SK-N-SH treated with all-trans-retinoic acid at 6 μM for 48 hours (cell line): ENCODE measurements around the gene ONECUT3.

Experiments used
- ARNTL ChIP-seq: fragments of 450-650 bp; formaldehyde crosslinking; IDR thresholded peaks from 2 replicates; pipeline ENCODE4 v1.5.0; 2020; ENCODE audit warnings: low read depth, mild to moderate bottlenecking, moderate library complexity, borderline replicate concordance
- BACH2 ChIP-seq: fragments of 250-450 bp; sonication (Bioruptor Pico); IDR thresholded peaks from 2 replicates; pipeline ENCODE4 v1.9.0; 2021; ENCODE audit warnings: mild to moderate bottlenecking, borderline replicate concordance
- RARB ChIP-seq: fragments of 250-450 bp; sonication (Bioruptor Pico); IDR thresholded peaks from 2 replicates; pipeline ENCODE4 v1.8.0; 2021; ENCODE audit warnings: mild to moderate bottlenecking, moderate library complexity
- ZFP3 ChIP-seq: fragments of 250-450 bp; sonication (Bioruptor Pico); IDR thresholded peaks from 2 replicates; pipeline ENCODE4 v1.5.0; 2020; ENCODE audit warnings: mild to moderate bottlenecking, moderate library complexity
- ZNF70 ChIP-seq: fragments of 450-650 bp; formaldehyde crosslinking; IDR thresholded peaks from 2 replicates; pipeline ENCODE4 v1.5.0; 2020; ENCODE audit warnings: mild to moderate bottlenecking, moderate library complexity

DNA sequence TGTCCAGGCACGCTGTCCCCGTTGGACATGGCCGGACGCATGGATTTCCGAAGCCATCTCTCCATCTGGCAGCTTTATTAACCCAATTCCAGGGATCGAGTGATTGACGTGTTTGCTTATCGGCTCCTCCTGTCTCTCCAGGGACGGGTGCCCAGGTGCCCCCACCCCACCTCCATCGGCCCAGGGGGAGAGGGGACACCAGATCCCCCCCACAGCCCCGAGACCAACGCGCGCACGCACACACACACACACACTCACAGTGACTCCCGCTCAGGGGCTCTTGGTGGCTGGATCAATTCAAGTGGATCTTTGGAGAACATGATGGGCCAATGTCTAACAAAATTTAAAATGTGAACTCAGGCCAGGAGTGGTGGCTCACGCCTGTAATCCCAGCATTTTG is 23.1 kb upstream of the ONECUT3 start:
- TF ChIP-seq ZFP3, result no peak
- no peak for TF ChIP-seq ZNF70 (CRISPR knock-in tag)
- no peak for TF ChIP-seq BACH2 (CRISPR knock-in tag)
- TF ChIP-seq RARB, result no peak
- no peak for TF ChIP-seq ARNTL (CRISPR knock-in tag)
